ENCODE measurements around the gene VEGFA.

Gene VEGFA

GRCh38 chr6:43769526-43770371 is at the start of gene VEGFA:
VEGFA (plus strand) TSS chr6:43770211.
- peak; percentile 74 for DNase-seq

GRCh38 chr6:43720999-43721398 is 49.0 kb upstream of the VEGFA start:
- in situ Hi-C loops (cut with HindIII; ENCODE audit: low pct_ligation_motif_present, low pct_unique_long_range_greater_than_20kb, low sequenced_read_pairs) = no loop called here
- DNase-seq = no peak

More at GRCh38 chr6:43769526-43770371, at the start of gene VEGFA:
- in situ Hi-C loops (cut with HindIII; ENCODE audit: low pct_ligation_motif_present, low pct_unique_long_range_greater_than_20kb, low sequenced_read_pairs) = no loop called here

DNA sequence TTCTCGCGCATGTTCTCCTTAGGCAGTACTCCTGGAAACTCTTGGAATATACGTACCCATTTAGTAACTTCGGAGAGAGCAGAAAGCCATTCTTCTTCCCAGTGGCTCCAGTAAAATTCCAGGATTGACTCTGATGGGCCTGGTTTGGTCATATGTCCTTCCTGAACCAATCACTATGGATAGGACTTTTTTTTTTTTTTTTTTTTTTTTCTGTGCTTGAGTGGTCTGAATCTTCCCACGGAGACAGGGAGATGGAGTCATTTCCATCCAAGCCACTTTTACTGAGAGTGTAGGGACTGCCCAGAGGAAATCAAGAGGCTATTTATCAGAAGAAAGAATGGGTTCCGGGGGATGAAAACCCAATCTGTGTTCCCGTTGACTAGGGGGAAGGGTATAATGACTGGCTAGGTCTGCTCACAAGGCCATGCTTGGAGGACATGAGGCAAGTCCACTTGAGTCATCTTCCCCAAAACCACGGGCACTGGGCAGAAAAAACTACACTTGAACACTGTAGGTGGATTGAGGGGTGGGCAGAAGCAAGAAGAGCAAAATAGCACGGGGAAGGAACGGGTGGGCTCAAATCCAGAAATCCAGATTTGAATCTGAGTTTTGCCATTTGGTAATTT is 47.0 kb upstream of the VEGFA start:
- no peak for DNase-seq
- in situ Hi-C loops (cut with HindIII; ENCODE audit: low pct_ligation_motif_present, low pct_unique_long_range_greater_than_20kb, low sequenced_read_pairs) = no loop called here

DNA sequence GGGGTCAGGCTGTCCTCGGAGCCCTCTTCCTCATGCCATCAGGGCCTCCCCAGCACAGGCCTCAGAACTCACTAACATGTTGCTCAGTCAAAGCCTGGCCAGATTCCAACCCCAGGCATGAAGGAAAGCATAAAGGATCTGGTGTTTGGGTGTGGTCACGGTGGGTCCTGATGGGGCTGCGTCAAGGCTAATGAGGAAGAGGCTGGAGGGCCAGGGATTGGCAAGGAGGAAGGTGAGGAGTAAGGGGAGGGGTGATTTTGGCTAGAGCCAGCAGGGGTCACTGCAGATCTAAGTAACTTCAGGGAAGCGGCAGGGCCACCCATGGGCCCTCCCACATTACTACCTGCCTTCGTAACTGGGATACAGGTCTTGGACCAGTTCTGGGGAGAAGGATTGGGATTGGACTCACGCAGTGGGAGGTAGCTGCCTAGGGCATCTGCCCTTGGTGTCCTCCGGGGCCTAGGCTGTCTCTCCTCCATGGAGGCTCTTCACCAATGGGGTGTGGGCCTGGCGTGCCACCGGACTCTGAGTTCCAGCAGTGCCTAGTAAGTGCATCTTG is 46.2 kb upstream of the VEGFA start:
- DNase-seq = peak; percentile 63

GRCh38 chr6:43724354-43724753 is 45.7 kb upstream of the VEGFA start:
- DNase-seq = no peak
- in situ Hi-C loops (cut with HindIII; ENCODE audit: low pct_ligation_motif_present, low pct_unique_long_range_greater_than_20kb, low sequenced_read_pairs) = no loop called here

More for the DNA sequence above, 46.2 kb upstream of the VEGFA start:
- in situ Hi-C loops (cut with HindIII; ENCODE audit: low pct_ligation_motif_present, low pct_unique_long_range_greater_than_20kb, low sequenced_read_pairs) = no loop called here

DNA sequence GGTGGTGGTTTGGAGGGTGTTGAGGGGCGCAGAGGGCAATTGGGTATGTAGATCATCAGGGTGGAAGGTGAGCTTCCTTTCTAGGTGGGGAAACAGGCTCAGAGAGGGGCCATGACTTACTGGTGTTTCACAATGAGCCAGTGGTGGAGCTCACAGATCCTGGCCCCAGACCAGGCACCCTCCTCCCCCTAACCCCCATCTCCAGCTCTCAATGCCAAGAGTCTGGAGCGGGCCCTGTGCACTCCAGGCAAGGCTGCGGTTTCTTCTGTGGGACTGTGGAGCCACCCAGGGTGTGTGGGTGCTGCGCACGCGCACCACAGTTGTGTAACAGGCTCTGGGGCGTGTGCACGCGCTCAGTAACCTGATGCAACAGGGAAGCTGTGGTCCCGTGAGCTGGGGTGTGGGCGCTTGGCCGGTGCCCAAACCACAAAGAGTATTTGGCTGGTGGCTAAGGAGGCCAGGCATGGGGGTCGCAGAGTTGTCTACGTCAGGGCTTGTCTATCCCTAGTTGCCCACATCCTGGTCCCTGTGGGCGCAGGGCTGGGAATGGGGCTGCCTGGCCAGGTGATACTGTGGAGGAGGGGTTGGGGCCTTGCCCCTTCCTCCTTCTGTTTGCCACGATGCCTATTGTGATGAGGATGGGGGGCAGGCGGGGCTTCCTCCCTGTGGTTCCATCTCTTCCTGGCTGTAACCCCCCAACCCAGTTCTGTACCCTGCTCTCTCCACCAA is 44.9 kb upstream of the VEGFA start:
- in situ Hi-C loops (cut with HindIII; ENCODE audit: low pct_ligation_motif_present, low pct_unique_long_range_greater_than_20kb, low sequenced_read_pairs) = no loop called here
- no peak for DNase-seq

GRCh38 chr6:43725643-43726580 is 44.1 kb upstream of the VEGFA start:
- in situ Hi-C loops (cut with HindIII; ENCODE audit: low pct_ligation_motif_present, low pct_unique_long_range_greater_than_20kb, low sequenced_read_pairs) = no loop called here

GRCh38 chr6:43727634-43728033 is 42.4 kb upstream of the VEGFA start:
- in situ Hi-C loops (cut with HindIII; ENCODE audit: low pct_ligation_motif_present, low pct_unique_long_range_greater_than_20kb, low sequenced_read_pairs) = no loop called here

More at GRCh38 chr6:43725643-43726580, 44.1 kb upstream of the VEGFA start:
- DNase-seq = no peak

DNA sequence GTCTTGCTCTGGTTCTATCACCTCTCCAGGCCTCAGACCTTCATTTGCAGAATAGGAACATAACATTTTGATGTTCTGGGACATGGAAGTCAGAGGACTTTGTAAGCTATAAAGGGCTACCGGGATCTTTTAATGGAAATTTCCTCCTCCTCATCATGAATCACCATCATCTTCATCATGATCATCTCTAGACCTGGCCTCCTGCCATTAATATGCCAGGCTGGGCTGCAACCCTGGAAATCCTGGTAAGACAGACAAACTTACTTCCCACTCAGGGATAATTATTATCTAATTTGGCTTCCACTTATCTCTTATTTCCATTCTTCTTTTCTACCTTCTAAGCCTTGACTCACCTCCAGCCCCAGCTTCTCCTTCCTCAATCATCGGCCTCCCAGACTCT is 41.4 kb upstream of the VEGFA start:
- no peak for DNase-seq
- in situ Hi-C loops (cut with HindIII; ENCODE audit: low pct_ligation_motif_present, low pct_unique_long_range_greater_than_20kb, low sequenced_read_pairs) = no loop called here

More at GRCh38 chr6:43727634-43728033, 42.4 kb upstream of the VEGFA start:
- DNase-seq = no peak

DNA sequence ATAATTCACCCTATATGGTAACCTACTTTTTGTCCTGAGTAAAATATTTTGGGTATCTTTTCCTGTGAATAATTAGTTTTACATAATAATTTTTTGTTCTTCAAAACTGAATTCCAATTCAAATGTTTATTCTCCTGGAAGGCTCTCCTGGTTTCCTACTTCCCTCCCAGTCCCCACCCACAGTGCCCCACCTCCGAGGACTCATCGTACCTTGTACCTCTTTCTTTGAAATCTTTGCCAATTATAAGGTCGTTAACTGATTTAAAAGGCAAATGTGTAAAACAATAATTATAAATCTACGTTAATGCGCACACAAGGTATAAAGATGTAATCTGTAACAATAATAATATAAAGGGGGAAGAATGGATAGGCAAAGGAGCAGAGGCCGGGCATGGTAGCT is 40.5 kb upstream of the VEGFA start:
- in situ Hi-C loops (cut with HindIII; ENCODE audit: low pct_ligation_motif_present, low pct_unique_long_range_greater_than_20kb, low sequenced_read_pairs) = no loop called here
- no peak for DNase-seq

DNA sequence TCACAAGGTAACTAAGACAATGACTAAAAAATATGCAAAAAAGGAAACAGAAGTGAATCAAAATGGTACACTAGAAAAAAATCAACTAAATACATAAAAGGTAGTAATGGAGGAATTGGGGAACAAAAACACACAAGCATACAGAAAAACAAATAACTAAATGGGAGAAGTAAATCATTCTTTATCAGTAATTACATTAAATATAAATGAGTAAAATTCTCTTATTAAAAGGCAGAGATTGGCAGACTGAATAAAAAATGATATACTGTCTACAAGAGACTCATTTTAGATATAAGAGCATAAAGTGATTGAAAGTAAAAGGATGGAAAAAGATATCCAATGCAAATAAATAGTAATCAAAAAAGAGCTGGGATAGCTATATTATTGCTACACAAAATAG is 39.4 kb upstream of the VEGFA start:
- in situ Hi-C loops (cut with HindIII; ENCODE audit: low pct_ligation_motif_present, low pct_unique_long_range_greater_than_20kb, low sequenced_read_pairs) = no loop called here
- no peak for DNase-seq

DNA sequence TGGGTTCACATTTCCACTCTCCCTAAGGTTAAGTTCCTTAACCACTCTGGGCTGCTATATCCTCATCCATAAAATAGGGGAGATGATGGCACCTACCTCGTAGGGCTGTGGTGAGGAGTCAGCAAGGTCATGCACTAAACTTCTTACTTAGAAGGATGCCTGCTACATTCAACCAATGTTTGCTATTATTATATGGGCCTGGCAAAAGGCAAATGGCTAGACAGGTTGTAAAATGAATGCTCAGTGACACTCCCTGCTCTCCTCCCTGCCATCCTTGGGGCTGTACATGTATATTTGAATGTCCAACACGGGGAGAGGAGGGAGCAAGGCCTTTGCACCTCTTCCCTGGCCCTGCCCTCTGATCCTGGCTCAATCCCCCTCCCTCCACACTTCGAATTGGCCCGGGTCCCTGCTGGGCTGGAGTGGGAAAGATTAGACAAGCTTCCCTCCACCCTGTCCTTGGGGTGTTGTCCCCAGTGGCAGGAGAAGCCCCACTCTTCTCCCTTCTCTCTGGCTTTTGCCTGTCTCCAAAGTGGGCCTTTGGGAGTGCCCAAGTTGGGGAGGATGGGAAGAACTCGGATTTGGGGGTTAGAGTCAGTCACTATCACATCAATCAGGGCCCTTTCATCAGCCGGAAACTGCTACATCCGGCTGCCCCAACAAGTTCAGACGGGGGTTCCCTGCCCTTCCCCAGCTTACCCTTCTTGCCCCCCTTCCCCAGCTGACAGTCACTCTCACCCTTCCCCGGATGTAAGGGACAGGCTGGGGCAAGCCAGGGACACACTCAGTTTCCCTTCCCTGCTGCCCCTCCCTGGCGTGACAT is 36.3 kb upstream of the VEGFA start:
- DNase-seq = no peak
- in situ Hi-C loops (cut with HindIII; ENCODE audit: low pct_ligation_motif_present, low pct_unique_long_range_greater_than_20kb, low sequenced_read_pairs) = no loop called here

DNA sequence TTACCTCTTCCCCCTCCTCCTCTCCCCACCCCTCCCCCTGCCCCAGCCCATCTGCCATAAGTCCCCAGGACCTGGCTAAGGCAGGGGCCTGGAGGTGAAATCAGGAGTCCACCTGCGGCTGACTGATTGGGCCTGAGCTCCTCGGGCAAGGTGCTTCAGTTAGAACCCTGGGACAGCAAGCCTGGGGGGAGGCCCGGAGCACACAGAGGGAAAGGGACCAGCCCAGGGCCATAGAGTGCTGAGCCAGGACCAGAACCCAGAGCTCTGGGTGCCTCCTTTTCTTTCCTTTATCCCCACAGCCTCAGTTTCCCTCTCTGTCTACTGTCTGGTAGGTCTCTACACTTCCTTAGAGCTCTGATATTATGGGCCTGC is 35.7 kb upstream of the VEGFA start:
- in situ Hi-C loops (cut with HindIII; ENCODE audit: low pct_ligation_motif_present, low pct_unique_long_range_greater_than_20kb, low sequenced_read_pairs) = no loop called here
- no peak for DNase-seq

- no peak for DNase-seq
- in situ Hi-C loops (cut with HindIII; ENCODE audit: low pct_ligation_motif_present, low pct_unique_long_range_greater_than_20kb, low sequenced_read_pairs) = no loop called here
Measured at GRCh38 chr6:43735642-43736199, 34.3 kb upstream of the VEGFA start.

DNA sequence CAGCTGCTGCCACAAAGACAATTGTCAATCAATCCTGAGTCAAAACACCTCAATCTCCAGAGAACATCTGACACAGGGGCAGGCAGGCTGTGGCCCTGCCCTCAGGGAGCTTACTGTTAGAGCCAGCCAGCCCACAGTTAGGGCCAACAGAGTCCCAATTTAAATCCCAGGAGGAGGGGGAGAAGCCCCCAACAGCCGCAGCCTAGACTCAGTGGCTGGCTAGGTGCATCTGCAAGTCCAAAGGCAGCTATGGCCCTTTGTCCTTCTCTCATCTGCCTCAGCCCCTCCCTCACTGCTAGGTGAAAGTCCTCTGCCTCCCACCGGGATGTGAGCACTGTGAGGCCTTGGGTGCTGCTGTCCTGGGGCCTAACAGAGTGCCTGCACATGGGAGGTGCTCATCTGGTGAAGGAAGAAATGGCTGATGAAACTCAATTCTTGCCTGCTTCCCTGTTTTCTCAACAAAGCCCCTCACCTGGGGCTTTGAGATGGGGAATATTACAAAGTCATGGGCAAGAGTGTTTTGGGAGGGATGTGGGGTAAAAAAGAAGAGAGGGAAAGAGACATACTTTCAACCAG is 33.7 kb upstream of the VEGFA start:
- in situ Hi-C loops (cut with HindIII; ENCODE audit: low pct_ligation_motif_present, low pct_unique_long_range_greater_than_20kb, low sequenced_read_pairs) = no loop called here
- no peak for DNase-seq

- in situ Hi-C loops (cut with HindIII; ENCODE audit: low pct_ligation_motif_present, low pct_unique_long_range_greater_than_20kb, low sequenced_read_pairs) = no loop called here
- DNase-seq = no peak
Measured at GRCh38 chr6:43736844-43737243, 33.2 kb upstream of the VEGFA start.
